ENCODE measurements around the gene SERGEF.

SERGEF gene

DNA sequence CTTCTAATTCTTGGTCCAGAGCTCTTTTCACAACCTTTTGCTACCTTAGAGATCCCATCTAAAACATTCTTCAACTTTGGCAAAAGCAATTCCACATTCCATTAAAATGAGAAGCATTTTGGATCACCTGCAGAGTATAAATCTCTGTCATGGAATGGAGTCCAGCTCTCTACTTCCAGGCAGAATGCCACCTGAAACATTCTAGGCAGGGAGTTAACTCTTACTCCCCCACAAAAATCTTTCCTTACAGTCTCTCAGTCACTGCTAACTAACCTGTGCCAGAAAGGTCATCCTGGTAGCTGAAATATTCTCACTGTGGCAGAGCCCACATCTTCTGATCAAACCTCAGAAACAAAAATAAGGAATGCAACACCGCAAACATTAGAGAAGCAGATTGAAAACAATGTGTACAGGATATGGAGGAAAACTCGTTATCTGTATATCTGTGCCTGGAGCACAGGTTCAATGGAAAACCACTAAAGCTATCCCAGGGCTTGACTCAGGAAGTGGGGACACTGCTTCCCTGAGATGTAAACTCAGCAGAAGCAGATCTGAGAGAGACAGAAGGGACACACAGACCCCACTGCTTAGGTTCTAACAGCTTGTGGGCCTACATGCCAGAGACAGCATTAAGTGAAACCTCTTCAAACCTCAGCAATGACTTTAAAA lies 199.3 kb downstream of the SERGEF start:
- DNase-seq (ENCODE audit: low read depth in 2 of 2), result no peak

DNA sequence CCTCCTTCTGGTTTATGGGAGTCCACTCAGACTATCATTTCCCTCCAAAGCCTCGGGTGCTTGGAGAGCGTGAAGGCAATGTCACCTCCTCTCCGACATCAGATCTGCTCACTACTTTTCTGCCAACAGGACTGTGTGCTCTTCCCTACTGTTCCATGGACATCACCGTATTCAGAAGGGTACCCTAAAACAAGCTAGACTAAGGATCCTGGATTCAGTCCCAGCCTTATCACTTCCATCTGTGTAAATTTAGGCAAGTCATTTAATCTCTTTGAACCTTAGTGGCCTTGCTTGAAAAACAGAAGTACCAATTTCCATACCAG lies 200.0 kb downstream of the SERGEF start:
- no peak for DNase-seq (ENCODE audit: low read depth in 2 of 2)

DNA sequence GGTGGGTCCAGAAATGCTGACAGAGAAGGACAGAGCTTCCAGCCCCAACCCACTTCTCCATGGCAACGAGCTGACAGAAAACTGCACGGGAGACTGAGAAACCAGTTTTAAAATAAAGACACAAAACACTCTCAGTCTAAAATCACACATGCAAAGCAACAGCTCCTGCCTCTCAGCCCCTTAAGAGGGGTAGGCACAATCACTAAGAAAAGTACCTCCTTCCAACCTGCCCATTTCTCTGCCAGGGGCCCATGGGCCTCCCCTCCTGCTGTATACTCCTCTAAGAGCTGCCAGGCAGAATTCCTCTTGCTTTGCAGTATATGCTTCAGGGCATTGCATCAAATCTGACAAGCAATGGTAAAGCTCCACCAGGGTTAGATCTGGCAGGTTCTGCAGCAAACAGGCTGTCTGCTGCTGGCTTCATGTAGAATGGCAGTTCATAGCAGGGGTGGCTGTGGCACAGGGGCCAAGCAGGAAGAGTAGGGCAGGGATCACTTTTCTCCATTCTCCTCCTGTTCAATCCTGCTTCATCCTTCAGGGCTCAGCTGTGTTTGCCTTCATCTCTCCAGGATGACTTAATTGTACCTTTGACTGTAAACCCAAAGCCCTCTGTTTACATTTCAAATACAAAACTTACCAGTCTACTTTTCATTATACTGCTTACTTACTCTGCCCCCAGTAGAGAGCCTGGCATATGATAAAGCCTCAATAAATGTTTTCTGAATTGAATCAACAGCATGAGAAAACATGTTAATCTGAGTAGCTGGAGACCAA lies 200.6 kb downstream of the SERGEF start:
- no peak for DNase-seq (ENCODE audit: low read depth in 2 of 2)

DNA sequence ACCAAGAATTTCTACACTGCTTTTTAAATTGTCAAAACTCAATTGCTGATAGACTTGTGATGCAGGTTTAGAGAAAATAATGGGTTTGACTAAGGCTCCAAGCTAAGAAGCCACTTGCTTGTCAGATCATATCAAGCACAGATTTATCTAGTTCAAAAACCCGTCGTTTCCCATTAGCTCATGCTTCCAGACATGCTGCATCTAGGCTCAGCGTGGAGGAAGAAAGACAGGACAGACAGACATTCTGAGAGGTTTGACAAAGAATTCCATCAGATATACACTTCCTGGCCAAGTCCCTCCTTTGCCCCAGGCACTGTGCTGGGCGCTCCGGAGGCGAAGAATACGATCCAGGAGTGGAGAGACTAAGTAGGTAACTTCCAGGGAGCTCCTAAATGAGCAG lies 201.5 kb downstream of the SERGEF start:
- DNase-seq (ENCODE audit: low read depth in 2 of 2), result no peak

DNA sequence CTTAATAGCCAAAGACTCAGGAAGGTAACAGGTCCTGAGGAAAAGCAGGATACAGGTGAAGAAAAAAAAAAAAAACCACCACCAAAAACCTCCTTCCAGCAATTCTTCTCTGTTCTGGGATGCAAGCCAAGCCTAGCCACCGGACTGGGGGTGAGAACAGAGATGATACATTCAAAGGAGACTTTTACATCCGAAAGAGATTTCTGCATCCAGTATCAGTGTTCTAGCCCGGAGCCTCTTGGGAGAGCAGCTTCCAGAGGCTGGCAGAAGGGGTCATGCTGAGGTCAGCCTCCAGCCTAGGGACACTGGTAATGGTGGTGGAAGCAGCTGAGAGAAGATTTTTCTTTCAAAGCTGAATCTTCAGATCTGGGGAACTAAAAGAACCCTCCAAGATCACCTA lies 202.1 kb downstream of the SERGEF start:
- DNase-seq (ENCODE audit: low read depth in 2 of 2), result no peak

DNA sequence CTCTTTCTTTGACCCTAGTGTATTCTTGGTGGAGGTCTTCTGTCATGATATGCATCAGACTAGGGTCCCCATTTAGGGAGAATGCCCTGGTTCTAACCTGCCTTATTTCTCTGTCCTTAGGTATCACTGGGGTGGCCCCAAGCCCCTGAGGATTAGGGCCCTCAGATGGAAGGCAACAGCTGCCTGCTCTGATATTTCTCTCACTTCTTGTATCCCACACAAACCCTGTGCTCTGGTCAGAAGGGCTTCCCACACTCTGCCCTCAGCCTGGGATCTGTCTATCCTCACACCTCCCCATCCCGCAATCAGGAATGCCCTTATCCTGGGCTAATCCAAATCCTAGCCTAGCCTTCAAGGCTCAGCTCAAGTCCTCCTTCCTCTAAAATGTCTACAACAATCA lies 202.8 kb downstream of the SERGEF start:
- DNase-seq (ENCODE audit: low read depth in 2 of 2), result no peak

DNA sequence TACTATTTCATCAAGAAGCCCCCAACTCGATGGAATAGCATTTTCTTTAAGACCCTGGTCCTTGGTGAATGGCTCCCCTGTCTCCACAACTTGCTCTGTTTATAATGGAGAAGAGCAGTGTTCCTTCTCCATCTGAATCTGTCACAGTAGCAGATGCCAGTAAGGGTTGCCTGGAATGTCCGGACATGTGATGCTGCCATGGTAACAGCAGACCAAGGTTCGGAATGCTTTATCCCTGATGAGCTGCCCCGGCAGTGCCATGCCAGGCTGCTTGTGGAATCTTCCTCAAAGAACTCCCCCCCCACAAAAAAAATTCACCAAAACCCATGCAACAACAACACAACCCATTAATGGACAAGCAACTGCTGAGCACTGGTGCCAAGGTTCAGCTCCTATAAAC lies 205.8 kb downstream of the SERGEF start:
- DNase-seq (ENCODE audit: low read depth in 2 of 2), result no peak

DNA sequence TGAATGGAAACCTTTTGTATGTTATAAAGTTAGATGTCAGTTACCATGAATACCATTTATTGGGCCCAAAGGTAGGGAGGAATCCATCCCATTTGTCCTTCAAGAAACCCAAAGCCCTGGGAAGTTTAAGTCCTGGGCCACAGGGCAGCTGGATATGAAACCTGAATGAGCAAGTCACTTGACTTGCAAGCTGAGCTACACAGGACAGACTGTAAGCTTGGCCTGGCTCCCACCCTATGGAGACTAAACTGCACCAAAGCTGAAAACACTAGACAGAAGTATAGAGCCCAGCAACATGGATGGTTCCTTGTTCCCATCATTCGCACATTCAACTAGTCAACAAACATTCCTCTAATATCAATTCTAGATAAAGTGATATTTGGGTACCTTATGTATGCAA lies 207.0 kb downstream of the SERGEF start:
- no peak for DNase-seq (ENCODE audit: low read depth in 2 of 2)

DNA sequence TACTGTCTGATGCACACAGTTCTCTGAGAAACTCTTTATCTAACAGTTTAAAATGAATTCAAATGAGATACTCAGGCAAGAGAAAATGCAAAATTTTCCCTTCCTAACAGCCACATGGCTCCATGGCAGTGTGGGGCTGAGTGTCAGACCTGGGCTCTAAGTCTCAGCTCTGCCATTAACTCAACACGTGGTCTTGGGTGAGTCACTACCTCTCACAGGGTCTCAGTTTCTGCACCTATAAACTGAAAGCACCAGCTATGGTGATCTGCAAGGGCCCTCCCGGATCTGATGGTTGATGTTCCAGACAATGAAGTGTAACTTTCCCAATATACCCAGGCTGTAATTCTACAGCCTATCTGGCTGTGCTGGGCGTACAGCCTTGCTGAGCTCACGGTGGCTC lies 207.8 kb downstream of the SERGEF start:
- DNase-seq (ENCODE audit: low read depth in 2 of 2), result no peak

DNA sequence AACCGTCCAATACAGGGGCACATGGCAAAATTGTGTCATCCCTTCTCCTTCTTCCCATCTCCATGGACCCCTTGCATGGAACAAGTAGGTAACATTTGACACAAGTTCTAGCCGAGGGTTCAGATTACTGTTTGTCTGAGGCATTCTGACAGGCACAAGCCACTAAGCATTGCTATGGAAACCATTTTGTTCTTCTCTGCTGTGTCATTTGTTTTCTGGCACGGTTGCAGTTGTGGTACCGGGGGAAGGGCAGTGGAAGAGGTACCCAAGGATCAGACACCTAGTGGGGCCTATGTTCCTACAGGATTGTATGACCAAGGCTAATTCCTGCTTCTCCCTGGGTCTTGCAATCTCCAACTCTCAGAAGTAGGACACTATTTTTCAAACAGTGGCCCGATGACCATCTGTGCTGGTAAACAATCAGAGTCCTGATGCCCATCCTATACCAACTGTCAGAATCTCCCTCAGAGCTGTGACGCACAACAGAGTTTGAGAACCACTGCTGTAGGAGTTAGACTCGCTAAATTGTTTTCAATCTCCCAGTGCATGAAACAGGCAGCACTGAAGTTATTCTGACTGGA lies 209.0 kb downstream of the SERGEF start:
- no peak for DNase-seq (ENCODE audit: low read depth in 2 of 2)

DNA sequence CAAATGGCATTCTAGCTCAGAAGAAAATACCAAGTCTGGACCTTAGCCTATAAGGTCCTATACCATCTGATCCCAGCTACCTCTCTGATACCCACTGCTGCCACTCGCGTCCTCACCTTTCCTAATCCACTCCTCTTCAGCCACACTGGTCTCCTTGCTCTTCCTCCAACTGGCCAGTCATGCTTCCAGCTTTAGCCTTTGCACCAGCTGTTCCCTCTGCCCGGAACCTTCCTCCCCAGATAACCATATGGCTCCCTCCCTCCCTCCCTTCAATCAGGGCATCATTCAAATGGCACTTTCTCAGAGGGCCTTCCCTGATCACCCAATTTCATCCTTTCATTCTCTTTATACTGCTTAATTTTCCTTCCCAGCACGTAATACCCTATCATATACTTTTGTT lies 210.4 kb downstream of the SERGEF start:
- no peak for DNase-seq (ENCODE audit: low read depth in 2 of 2)

DNA sequence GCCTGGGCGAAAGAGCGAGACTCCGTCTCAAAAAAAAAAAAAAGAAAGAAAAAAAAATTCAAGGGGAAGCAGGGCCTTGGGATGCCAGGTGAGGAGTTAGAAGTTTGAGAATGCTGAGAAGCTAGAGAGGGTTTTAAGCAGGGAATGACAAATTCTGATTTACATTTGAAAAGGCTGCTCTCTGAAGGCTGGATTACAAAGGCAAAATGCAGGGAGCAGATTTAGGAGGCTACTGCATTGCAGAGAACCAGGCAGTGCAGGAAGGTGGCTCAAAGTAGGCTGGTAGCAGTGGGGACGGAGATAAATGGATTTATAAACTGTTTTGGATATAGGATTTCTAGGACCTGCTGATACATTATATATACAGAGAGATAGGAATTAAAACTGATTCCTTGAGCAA lies 211.7 kb downstream of the SERGEF start:
- DNase-seq (ENCODE audit: low read depth in 2 of 2), result no peak

DNA sequence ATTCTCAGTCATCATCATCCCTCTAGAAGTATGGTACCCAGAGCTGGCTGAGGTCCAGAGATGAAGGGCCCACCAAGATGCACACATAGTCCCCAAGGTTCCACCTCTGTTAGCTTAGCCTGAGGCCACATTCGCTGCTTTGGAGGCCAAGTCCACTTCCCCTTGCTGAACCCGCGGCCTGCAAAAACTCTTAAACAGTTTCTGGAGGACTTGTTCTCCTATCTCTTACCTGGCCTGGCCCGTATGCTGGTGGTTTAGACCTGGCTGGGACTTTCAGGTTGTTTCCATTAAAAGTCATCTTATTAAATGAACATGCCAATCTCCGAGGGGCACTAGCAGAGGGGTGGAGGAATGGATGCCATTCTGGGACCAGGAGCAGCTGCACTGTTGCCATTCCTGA lies 213.7 kb downstream of the SERGEF start:
- no peak for DNase-seq (ENCODE audit: low read depth in 2 of 2)

DNA sequence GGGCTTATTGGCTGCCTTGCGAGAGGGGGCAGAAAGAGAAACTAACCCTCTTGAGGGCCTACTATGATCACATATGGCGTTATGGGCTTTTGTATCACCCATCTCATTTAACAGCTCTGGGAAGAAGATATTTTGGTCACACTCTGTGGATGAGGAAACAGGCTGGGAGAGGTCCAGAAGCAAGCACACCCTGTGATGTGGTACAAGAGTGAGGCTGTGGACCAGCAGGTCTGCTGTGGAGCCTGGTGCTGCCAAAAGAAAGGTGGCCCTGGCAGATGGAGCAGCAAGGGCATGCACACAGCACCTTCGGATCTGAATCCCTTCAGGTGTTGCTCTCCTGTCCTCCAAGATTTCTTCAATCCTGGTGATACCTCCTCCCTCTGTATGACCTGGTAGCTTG lies 214.1 kb downstream of the SERGEF start:
- DNase-seq (ENCODE audit: low read depth in 2 of 2), result no peak

DNA sequence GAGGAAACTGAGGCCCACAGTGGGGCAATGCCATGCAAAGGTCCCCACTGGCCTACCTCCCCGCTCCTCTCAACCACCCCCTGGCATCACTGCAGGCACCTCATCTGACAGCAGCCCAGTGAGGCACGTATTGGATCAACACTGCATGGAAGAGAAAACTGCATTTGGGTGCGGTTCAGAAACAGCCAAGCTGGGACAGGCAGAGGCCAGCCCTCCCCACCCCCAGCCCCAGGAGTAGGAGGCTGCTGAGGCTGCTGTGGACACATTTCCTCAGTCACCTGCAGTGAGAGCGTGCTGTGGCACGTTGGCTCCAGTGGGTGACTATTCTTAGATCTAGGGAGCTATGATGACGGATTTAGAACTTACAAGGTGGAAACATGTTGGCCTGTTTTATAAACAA lies 214.6 kb downstream of the SERGEF start:
- no peak for DNase-seq (ENCODE audit: low read depth in 2 of 2)

DNA sequence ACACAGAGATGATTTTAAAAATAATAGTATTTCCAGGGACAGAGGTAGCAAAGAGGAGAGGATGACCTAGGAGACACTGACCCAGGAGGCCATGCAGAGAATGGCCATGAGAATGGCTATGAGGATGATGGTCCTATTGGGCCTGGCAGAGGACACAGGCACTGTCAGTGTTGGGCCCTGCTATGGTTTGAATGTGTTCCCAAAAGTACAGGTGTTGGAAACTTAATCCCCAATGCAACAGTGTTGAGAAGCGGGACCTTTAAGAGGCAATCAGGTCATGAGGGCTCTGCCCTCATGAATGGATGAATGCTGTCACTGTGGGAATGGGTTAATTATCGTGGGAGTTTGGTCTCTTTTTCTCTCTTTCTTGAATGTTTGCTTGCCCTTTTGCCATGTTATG lies 216.7 kb downstream of the SERGEF start:
- no peak for DNase-seq (ENCODE audit: low read depth in 2 of 2)

DNA sequence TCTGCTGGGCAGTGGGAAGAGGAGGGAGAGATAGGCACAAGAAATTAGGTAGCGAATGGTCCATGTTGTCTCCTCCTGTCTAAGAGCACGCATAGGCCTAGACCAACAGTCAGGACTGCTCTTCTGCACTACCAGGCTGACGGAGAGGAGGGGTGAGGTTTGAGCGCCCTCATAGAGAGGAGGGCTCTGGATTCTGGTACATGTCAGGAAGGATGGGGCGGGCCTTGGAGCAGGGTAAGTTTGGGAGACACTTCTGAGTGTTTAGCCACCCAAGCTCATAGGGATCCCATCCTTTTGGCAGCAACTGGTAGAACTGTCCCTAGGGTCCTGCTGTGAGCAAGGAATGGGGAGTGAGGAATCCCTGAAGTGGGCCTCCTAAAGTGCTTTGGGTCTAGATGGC lies 217.9 kb downstream of the SERGEF start:
- DNase-seq (ENCODE audit: low read depth in 2 of 2), result no peak

DNA sequence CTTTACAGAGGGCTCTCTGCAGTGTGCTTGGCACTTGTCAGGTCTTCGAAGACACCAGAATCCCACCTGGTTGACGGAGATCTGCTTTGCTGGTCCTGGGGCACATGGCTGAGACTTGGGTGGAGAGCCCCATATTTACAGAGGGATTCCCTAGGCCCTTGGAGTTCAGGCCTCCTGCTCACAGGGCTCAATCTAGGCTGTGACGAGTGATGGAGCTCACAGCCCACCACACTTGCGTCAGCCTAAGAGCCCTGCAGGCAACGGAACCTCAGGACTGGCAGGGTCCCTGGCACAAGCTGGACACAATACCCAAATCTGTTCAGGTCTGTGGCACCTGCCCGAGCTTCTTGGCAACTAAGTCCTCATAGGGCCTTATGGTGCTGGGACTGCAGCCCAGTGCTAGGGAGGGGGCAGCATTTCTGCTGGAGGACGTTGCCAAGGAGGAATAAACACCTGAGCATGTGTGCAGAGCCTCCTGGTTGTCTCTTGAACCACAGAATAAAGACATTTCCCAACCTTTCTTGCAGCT lies 219.1 kb downstream of the SERGEF start:
- DNase-seq (ENCODE audit: low read depth in 2 of 2), result no peak

DNA sequence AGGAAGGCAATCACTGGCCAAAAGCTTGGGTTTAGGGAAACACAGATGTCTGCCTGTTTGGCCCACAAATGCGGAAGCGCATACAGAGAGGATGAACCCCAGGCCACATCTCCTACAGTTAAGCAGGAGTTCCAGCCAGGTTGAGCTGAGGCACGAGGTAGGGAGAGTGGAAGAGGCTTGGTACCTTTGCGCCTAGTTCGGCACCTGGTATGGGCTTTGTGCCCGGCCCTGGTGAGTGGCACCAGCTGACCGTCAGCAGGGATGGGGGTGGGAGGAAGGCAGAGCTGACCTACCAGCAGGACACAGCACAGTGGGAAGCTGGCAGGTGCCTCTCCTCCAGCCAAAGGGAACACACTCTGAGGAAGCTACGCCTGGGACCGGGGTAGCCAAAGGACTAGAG lies 220.7 kb downstream of the SERGEF start:
- no peak for DNase-seq (ENCODE audit: low read depth in 2 of 2)

DNA sequence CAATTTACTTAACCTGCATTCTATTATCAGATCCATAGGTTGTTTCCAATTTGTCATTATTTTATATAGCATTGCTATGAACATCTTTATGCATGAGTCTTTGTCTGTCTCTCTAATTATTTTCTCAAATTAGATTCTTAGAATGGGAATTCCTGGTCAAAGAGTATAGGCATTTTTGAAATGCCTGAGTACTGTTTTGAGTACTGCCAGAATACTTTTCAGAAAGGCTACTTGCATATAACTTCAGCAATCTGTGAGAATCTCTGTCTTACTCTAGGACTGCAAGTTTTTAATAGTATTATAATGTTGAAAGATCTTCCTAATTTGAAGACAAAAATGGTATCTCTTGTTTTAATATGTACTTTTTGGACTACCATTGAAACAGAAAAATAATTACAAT lies 221.7 kb downstream of the SERGEF start:
- no peak for DNase-seq (ENCODE audit: low read depth in 2 of 2)

DNA sequence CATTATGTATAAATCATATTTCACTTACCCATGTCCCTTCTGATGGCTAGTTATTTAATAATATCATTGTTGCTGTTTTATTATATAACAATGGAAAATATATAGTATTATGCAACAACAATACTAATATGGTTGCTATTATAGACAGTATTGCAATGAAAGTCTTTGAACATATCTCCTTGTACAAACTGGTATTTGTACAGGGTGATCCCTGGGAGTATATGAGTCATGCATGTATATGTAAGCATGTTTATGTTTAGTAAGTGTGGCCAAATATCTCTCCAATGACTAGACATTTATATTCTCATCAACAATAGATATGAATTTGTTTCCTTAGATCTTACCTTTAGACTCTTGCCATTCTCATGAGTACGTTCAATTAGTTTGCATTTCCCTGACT lies 222.4 kb downstream of the SERGEF start:
- DNase-seq (ENCODE audit: low read depth in 2 of 2), result peak in 1 of 2 experiments; percentile 20

DNA sequence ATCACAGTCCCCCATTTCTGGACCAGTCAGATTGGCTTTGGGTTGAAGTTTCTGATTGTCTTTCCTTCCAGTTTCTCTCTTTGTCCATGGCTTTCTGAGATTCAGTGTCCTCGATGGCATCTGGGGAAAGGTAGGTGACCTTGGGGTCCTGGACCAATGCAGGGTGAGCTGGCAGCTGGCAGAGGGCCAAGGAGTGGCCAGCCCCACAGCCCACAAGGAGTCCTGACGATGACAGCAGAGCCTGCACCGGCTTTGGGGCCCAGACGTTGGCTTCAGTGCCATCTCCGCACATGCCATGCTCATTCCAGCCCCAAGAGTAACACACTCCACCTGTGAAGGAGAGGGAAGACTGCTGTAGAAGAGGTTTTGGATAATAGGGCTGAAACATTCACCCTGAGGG lies 224.8 kb downstream of the SERGEF start:
- no peak for DNase-seq (ENCODE audit: low read depth in 2 of 2)

DNA sequence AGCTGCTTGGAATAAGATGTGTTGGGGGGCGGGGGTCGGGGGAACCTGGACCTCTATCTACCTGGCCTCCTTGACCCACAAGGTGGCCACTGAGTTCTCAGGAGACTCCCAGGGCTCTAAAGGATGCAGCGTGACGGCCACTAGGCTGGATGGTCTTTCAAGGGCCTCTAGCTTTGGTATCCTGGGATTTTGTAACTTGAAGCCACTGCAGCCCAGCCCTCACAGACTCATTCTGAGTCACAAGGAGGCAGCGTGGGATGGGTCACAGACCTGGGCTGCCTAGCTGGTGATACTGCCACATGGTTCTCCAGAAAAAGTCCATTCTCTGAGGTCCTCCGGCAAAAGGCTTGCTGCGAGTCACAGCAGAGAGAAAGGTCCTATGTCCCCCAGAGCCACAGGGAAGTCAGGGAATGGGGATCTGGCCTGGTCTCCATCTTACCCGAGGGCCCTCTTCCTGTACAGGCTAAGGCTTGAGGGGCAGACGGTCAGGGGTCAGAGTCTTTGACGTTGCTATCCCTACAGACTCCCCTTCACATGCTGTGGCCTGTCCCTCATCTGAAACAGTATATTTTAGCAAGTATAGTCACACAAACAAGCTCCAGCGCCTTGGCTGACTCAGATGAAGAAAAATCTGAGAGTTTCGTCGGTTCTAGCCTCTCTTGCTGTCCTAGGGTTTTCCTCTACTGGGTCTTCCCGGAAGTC lies 225.9 kb downstream of the SERGEF start:
- DNase-seq (ENCODE audit: low read depth in 2 of 2), result peak; percentile 14 to 32
